ENCODE data around the gene OR2T2.
"Not testable (repeated sequence)": the region's sequence is repeated elsewhere in the genome, so short reads cannot be mapped to it uniquely, and the experiment has no call there.

OR2T2 gene

GRCh38 chr1:248445399-248445798 is at the start of gene OR2T2:
Gene OR2T2 (plus strand): TSS chr1:248445637. CDS start chr1:248452798, 7,161 bp downstream.
- not testable (repeated sequence) for H3K4me3 ChIP-seq (ENCODE audit: low read depth, low read length)

GRCh38 chr1:248402748-248403147 is 42.7 kb upstream of the OR2T2 start, which contains the start of gene OR2T1:
Gene OR2T1 (plus strand): TSS chr1:248403048. CDS start chr1:248406148, 3,100 bp downstream.
- DNase-seq (ENCODE audit: low read depth): no peak
- no peak for TF ChIP-seq CTCF (IDR thresholded peaks at IDR 0.05; ENCODE audit: control insufficient read depth, extremely low read depth, insufficient read depth)

More at GRCh38 chr1:248445399-248445798, at the start of gene OR2T2:
- DNase-seq (ENCODE audit: low read depth): not testable (repeated sequence)

GRCh38 chr1:248404024-248404423 is 41.4 kb upstream of the OR2T2 start:
- peak; percentile 10; the same call in 1 of the 2 replicates for TF ChIP-seq CTCF (IDR thresholded peaks at IDR 0.05; ENCODE audit: control insufficient read depth, extremely low read depth, insufficient read depth)
- DNase-seq (ENCODE audit: low read depth): peak; percentile 34
- H3K4me3 ChIP-seq (ENCODE audit: low read depth, low read length): no peak overlapping the region

More at GRCh38 chr1:248402748-248403147, 42.7 kb upstream of the OR2T2 start, which contains the start of gene OR2T1:
- no peak within 1 kb of the TSS for H3K4me3 ChIP-seq (ENCODE audit: low read depth, low read length)

GRCh38 chr1:248406721-248407692 is 38.4 kb upstream of the OR2T2 start:
- H3K4me3 ChIP-seq (ENCODE audit: low read depth, low read length): no peak overlapping the region
- TF ChIP-seq CTCF (IDR thresholded peaks at IDR 0.05; ENCODE audit: control insufficient read depth, extremely low read depth, insufficient read depth): no peak

GRCh38 chr1:248416226-248416625 is 29.2 kb upstream of the OR2T2 start:
- no peak overlapping the region for H3K4me3 ChIP-seq (ENCODE audit: low read depth, low read length)
- DNase-seq (ENCODE audit: low read depth): no peak
- no peak for TF ChIP-seq CTCF (IDR thresholded peaks at IDR 0.05; ENCODE audit: control insufficient read depth, extremely low read depth, insufficient read depth)

More at GRCh38 chr1:248406721-248407692, 38.4 kb upstream of the OR2T2 start:
- no peak for DNase-seq (ENCODE audit: low read depth)

- H3K4me3 ChIP-seq (ENCODE audit: low read depth, low read length): no peak overlapping the region
- no peak for DNase-seq (ENCODE audit: low read depth)
- no peak for TF ChIP-seq CTCF (IDR thresholded peaks at IDR 0.05; ENCODE audit: control insufficient read depth, extremely low read depth, insufficient read depth)
These were observed 27.6 kb upstream of the OR2T2 start for GRCh38 chr1:248417854-248418253.

GRCh38 chr1:248421384-248421783 is 24.1 kb upstream of the OR2T2 start:
- no peak overlapping the region for H3K4me3 ChIP-seq (ENCODE audit: low read depth, low read length)
- TF ChIP-seq CTCF (IDR thresholded peaks at IDR 0.05; ENCODE audit: control insufficient read depth, extremely low read depth, insufficient read depth): no peak
- DNase-seq (ENCODE audit: low read depth): no peak

GRCh38 chr1:248427526-248428191 is 17.8 kb upstream of the OR2T2 start:
- not testable (repeated sequence) for DNase-seq (ENCODE audit: low read depth)

GRCh38 chr1:248428192-248428533 is 17.3 kb upstream of the OR2T2 start:
- H3K4me3 ChIP-seq (ENCODE audit: low read depth, low read length); DNase-seq (ENCODE audit: low read depth): not testable (repeated sequence)

More at GRCh38 chr1:248427526-248428191, 17.8 kb upstream of the OR2T2 start:
- H3K4me3 ChIP-seq (ENCODE audit: low read depth, low read length): not testable (repeated sequence)

- not testable (repeated sequence) for H3K4me3 ChIP-seq (ENCODE audit: low read depth, low read length); DNase-seq (ENCODE audit: low read depth)
These were observed 13.8 kb upstream of the OR2T2 start for GRCh38 chr1:248431683-248432082.

Measured in LNCaP clone FGC (cell line).